ENCODE results near the gene KIF17.

- no peak for TF ChIP-seq CTCF (IDR thresholded peaks at IDR 0.05)
- TF ChIP-seq EZH2phosphoT487 (IDR thresholded peaks at IDR 0.05), result no peak
- TF ChIP-seq EZH2 (IDR thresholded peaks at IDR 0.05), result no peak
Measured at GRCh38 chr1:20685741-20686140, 32.1 kb downstream of the KIF17 start.

Data from neural progenitor cell (in vitro differentiated cells).